Measurements from ENCODE around the gene NAALADL2.

NAALADL2 gene

GRCh38 chr3:175198991-175199783 is 340.1 kb downstream of the NAALADL2 start:
- H3K36me3 ChIP-seq (ENCODE audit: low read length): no peaks in the 10 kb centered on the region

GRCh38 chr3:175199961-175200360 is 340.8 kb downstream of the NAALADL2 start:
- no peaks in the 10 kb centered on the region for H3K9me2 ChIP-seq (replicated peaks; ENCODE audit: insufficient read depth, low read length)
- no peak overlapping the region for H2AFZ ChIP-seq (ENCODE audit: low read depth, low read length, severe bottlenecking)
- H3K27me3 ChIP-seq (ENCODE audit: low read length): no peaks in the 10 kb centered on the region
- H3K4me3 ChIP-seq (ENCODE audit: insufficient read depth, low read length, poor library complexity, severe bottlenecking): no peak overlapping the region
- no peak for TF ChIP-seq EZH2phosphoT487 (conservative IDR thresholded peaks at IDR 0.05; ENCODE audit: low read length)
- TF ChIP-seq CTCF (IDR thresholded peaks at IDR 0.05; ENCODE audit: insufficient read depth, low read length, poor library complexity, severe bottlenecking): no peak
- no peaks in the 10 kb centered on the region for H3F3A ChIP-seq (ENCODE audit: insufficient read depth)
- H3K9ac ChIP-seq (ENCODE audit: low read length): no peak overlapping the region
- no peaks in the 10 kb centered on the region for H3K9me3 ChIP-seq (ENCODE audit: insufficient read depth, low read length)
- H3K27ac ChIP-seq (ENCODE audit: low read depth, low read length): no peak overlapping the region
- H3K4me2 ChIP-seq (ENCODE audit: low read depth, low read length, poor library complexity, severe bottlenecking): no peak overlapping the region
- H3K79me2 ChIP-seq (ENCODE audit: insufficient read depth, low read length): no peaks in the 10 kb centered on the region
- H4K20me1 ChIP-seq (ENCODE audit: low read depth, low read length): no peaks in the 10 kb centered on the region
- no peaks in the 10 kb centered on the region for H3K36me3 ChIP-seq (ENCODE audit: low read length)

More at GRCh38 chr3:175198991-175199783, 340.1 kb downstream of the NAALADL2 start:
- no peak overlapping the region for H3K9ac ChIP-seq (ENCODE audit: low read length)
- no peaks in the 10 kb centered on the region for H3K79me2 ChIP-seq (ENCODE audit: insufficient read depth, low read length)
- no peaks in the 10 kb centered on the region for H3K9me3 ChIP-seq (ENCODE audit: insufficient read depth, low read length)
- no peak overlapping the region for H3K27ac ChIP-seq (ENCODE audit: low read depth, low read length)
- H3K27me3 ChIP-seq (ENCODE audit: low read length): no peaks in the 10 kb centered on the region
- H3F3A ChIP-seq (ENCODE audit: insufficient read depth): no peaks in the 10 kb centered on the region
- TF ChIP-seq EZH2phosphoT487 (conservative IDR thresholded peaks at IDR 0.05; ENCODE audit: low read length) (no peak), CTCF (IDR thresholded peaks at IDR 0.05; ENCODE audit: insufficient read depth, low read length, poor library complexity, severe bottlenecking) (no peak)
- H2AFZ ChIP-seq (ENCODE audit: low read depth, low read length, severe bottlenecking): no peak overlapping the region
- H3K4me2 ChIP-seq (ENCODE audit: low read depth, low read length, poor library complexity, severe bottlenecking): no peak overlapping the region
- no peaks in the 10 kb centered on the region for H4K20me1 ChIP-seq (ENCODE audit: low read depth, low read length)
- H3K4me3 ChIP-seq (ENCODE audit: insufficient read depth, low read length, poor library complexity, severe bottlenecking): no peak overlapping the region
- no peaks in the 10 kb centered on the region for H3K9me2 ChIP-seq (replicated peaks; ENCODE audit: insufficient read depth, low read length)

GRCh38 chr3:175200391-175201095 is 341.4 kb downstream of the NAALADL2 start:
- no peaks in the 10 kb centered on the region for H3K36me3 ChIP-seq (ENCODE audit: low read length)
- H3K79me2 ChIP-seq (ENCODE audit: insufficient read depth, low read length): no peaks in the 10 kb centered on the region
- H2AFZ ChIP-seq (ENCODE audit: low read depth, low read length, severe bottlenecking): no peak overlapping the region
- no peak overlapping the region for H3K4me3 ChIP-seq (ENCODE audit: insufficient read depth, low read length, poor library complexity, severe bottlenecking)
- H3K27ac ChIP-seq (ENCODE audit: low read depth, low read length): no peak overlapping the region
- H3K9me2 ChIP-seq (replicated peaks; ENCODE audit: insufficient read depth, low read length): no peaks in the 10 kb centered on the region
- no peaks in the 10 kb centered on the region for H3K9me3 ChIP-seq (ENCODE audit: insufficient read depth, low read length)
- no peaks in the 10 kb centered on the region for H3K27me3 ChIP-seq (ENCODE audit: low read length)
- no peak overlapping the region for H3K9ac ChIP-seq (ENCODE audit: low read length)
- H3F3A ChIP-seq (ENCODE audit: insufficient read depth): no peaks in the 10 kb centered on the region
- no peaks in the 10 kb centered on the region for H4K20me1 ChIP-seq (ENCODE audit: low read depth, low read length)
- TF ChIP-seq EZH2phosphoT487 (conservative IDR thresholded peaks at IDR 0.05; ENCODE audit: low read length) (no peak), CTCF (IDR thresholded peaks at IDR 0.05; ENCODE audit: insufficient read depth, low read length, poor library complexity, severe bottlenecking) (no peak)
- H3K4me2 ChIP-seq (ENCODE audit: low read depth, low read length, poor library complexity, severe bottlenecking): no peak overlapping the region
